Tibial nerve (tissue), 4 donors: Measurements from ENCODE around the gene DENND2A. TPM values are rescaled to one million over a fixed set of nuclear protein-coding genes. Genes with fewer than 3 reads are reported as not detected.

Source experiments
- DNase-seq, 2 donors: peaks; one replicate each; pipeline ENCODE4 v3.0.0-alpha.2; 2019; ENCODE audit warnings: low spot score in 2 of 2
- H3K27ac ChIP-seq, 4 donors: fragments of 200-600 bp; sonication (generic) in 3 of 4; one replicate each; pipeline ENCODE4 v1.5.1; 2017 to 2019; ENCODE audit warnings: mild to moderate bottlenecking in 1 of 4
- H3K27me3 ChIP-seq, 2 donors: fragments of 200-600 bp; sonication (generic) in 1 of 2; one replicate each; pipeline versions ENCODE4 v1.5.1 to v1.6.0; 2017 to 2019
- H3K36me3 ChIP-seq, 3 donors: fragments of 200-600 bp; sonication (generic); one replicate each; pipeline ENCODE4 v1.5.1; 2018 to 2019
- H3K4me1 ChIP-seq, 4 donors: fragments of 200-600 bp; sonication (generic) in 3 of 4; one replicate each; pipeline ENCODE4 v1.5.1; 2017 to 2019
- H3K4me3 ChIP-seq, 4 donors: fragments of 200-600 bp; sonication (generic) in 3 of 4; one replicate each; pipeline ENCODE4 v1.5.1; 2017 to 2019; ENCODE audit warnings: mild to moderate bottlenecking in 1 of 4, moderate library complexity in 1 of 4
- H3K9me3 ChIP-seq, 4 donors: fragments of 200-600 bp; sonication (generic) in 3 of 4; one replicate each; pipeline ENCODE4 v1.5.1; 2017 to 2019
- CTCF ChIP-seq, 5 experiments: fragments of 200-600 bp in 3 of 5; fragments of 450-650 bp in 2 of 5; sonication (generic) in 3 of 5; IDR thresholded peaks; one replicate each; pipeline ENCODE4 v1.5.1; 2016 to 2019; ENCODE audit warnings: antibody characterized with exemption in 5 of 5, mild to moderate bottlenecking in 3 of 5, moderate library complexity in 2 of 5
- EP300 ChIP-seq, 2 donors: sonication (generic); formaldehyde crosslinking; IDR thresholded peaks; one replicate each; pipeline ENCODE4 v1.6.1; 2017; ENCODE audit warnings: antibody characterized with exemption in 2 of 2, mild to moderate bottlenecking in 1 of 2
- POLR2A ChIP-seq, 2 donors: fragments of 450-650 bp; IDR thresholded peaks; one replicate each; pipeline ENCODE4 v1.6.1; 2017; ENCODE audit warnings: antibody characterized with exemption in 2 of 2, mild to moderate bottlenecking in 2 of 2, moderate library complexity in 2 of 2
- WGBS, 2 donors: methylation state at CpG; one replicate each; pipeline ENCODE4 v1.1.5; 2018; 5-methylcytosine and 5-hydroxymethylcytosine counted together
- total RNA-seq, 4 donors: library from RNA; depleted of rRNA; stranded (reverse); fragments of >200 nt; gene quantifications; one replicate each; pipeline ENCODE4 v1.1.0, GENCODE V29; 2016

DENND2A gene
- total RNA-seq, 4 donors from 2014 or later: 18.3 to 28.0 (median 24.2) TPM

GRCh38 chr7:140657891-140658290, 17.3 kb upstream of the DENND2A start:
- H3K27me3 ChIP-seq: no peaks in the 10 kb centered on the region
- DNase-seq: no peak
- H3K27ac ChIP-seq: no peak overlapping the region
- no peak overlapping the region for H3K4me3 ChIP-seq
- no peaks in the 10 kb centered on the region for H3K9me3 ChIP-seq
- 92 to 93% methylated on average over 9 of the region's 9 CpGs for WGBS, 2 donors
- H3K4me1 ChIP-seq: peaks cover 0 to 19% (median 3%) of the 10 kb centered on the region in 4 donors
- TF ChIP-seq POLR2A (IDR thresholded peaks at IDR 0.05) (no peak), EP300 (IDR thresholded peaks at IDR 0.05) (no peak), CTCF (IDR thresholded peaks at IDR 0.05) (no peak)
- no peaks in the 10 kb centered on the region for H3K36me3 ChIP-seq

- no peaks in the 10 kb centered on the region for H3K36me3 ChIP-seq
- H3K9me3 ChIP-seq: no peaks in the 10 kb centered on the region
- no peaks in the 10 kb centered on the region for H3K27me3 ChIP-seq
- 51 to 53% methylated on average over 11 of the region's 11 CpGs for WGBS, 2 donors
- H3K4me1 ChIP-seq: peaks cover 0 to 19% (median 3%) of the 10 kb centered on the region in 4 donors
- peak overlapping the region in 2 of 4 donors; percentile 34 to 41 for H3K4me3 ChIP-seq
- no peak for TF ChIP-seq CTCF (IDR thresholded peaks at IDR 0.05)
- peak in 1 of 2 donors; percentile 27 for TF ChIP-seq EP300 (IDR thresholded peaks at IDR 0.05)
- no peak for DNase-seq
- H3K27ac ChIP-seq: peak overlapping the region in 3 of 4 donors; percentile 51 to 66 (median 62)
These were observed 16.2 kb upstream of the DENND2A start for GRCh38 chr7:140656548-140657515.

GRCh38 chr7:140655511-140656408, 15.1 kb upstream of the DENND2A start:
- no peak for TF ChIP-seq POLR2A (IDR thresholded peaks at IDR 0.05)
- no peak for TF ChIP-seq EP300 (IDR thresholded peaks at IDR 0.05)
- TF ChIP-seq CTCF (IDR thresholded peaks at IDR 0.05): no peak
- no peak for DNase-seq
- Histone ChIP-seq H3K4me1 (peaks cover 0 to 19% (median 3%) of the 10 kb centered on the region in 4 donors), H3K36me3 (no peaks in the 10 kb centered on the region), H3K27me3 (no peaks in the 10 kb centered on the region), H3K9me3 (no peaks in the 10 kb centered on the region), H3K4me3 (peak overlapping the region in 1 of 4 donors; percentile 41), H3K27ac (peak overlapping the region in 1 of 4 donors; percentile 51)
- 86 to 89% methylated on average over 16 of the region's 16 CpGs for WGBS, 2 donors

- Histone ChIP-seq H3K4me3 (no peak overlapping the region), H3K9me3 (no peaks in the 10 kb centered on the region), H3K4me1 (peaks cover 0 to 19% (median 3%) of the 10 kb centered on the region in 4 donors), H3K36me3 (no peaks in the 10 kb centered on the region), H3K27me3 (no peaks in the 10 kb centered on the region), H3K27ac (no peak overlapping the region)
- DNase-seq: no peak
- TF ChIP-seq CTCF (IDR thresholded peaks at IDR 0.05) (no peak), EP300 (IDR thresholded peaks at IDR 0.05) (no peak), POLR2A (IDR thresholded peaks at IDR 0.05) (no peak)
- WGBS, 2 donors: 96 to 97% methylated on average over 4 of the region's 4 CpGs
These were observed 14.0 kb upstream of the DENND2A start for GRCh38 chr7:140654661-140655060.
